Measurements from ENCODE around the gene SLC9A2.

DNA sequence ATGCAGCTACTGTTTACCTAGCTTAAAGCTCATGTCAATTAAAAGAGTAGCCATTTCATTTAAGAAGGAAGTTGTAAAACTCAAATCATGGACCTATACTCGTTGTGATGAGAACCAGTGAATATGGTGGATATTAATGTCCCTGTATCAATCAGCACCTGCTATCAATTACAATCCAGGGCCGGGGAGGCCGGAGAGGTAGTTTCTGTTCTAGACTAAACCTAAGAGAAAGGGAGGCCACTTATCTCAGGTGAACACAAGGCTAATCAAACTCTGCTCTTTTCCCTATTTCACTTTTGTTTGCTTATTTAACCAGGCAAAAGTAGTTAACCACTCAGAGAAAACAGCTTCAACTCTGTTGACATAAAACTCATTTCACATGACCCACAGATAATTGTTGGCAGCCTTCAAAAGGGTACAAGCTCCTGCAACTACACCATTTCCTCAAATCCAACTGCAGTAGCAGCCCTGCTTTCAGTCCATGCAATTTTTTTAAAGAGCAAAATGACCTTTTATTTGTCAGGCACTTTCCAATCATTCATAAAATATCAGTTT is 27.8 kb upstream of the SLC9A2 start:
- TF ChIP-seq, protein P1, sequence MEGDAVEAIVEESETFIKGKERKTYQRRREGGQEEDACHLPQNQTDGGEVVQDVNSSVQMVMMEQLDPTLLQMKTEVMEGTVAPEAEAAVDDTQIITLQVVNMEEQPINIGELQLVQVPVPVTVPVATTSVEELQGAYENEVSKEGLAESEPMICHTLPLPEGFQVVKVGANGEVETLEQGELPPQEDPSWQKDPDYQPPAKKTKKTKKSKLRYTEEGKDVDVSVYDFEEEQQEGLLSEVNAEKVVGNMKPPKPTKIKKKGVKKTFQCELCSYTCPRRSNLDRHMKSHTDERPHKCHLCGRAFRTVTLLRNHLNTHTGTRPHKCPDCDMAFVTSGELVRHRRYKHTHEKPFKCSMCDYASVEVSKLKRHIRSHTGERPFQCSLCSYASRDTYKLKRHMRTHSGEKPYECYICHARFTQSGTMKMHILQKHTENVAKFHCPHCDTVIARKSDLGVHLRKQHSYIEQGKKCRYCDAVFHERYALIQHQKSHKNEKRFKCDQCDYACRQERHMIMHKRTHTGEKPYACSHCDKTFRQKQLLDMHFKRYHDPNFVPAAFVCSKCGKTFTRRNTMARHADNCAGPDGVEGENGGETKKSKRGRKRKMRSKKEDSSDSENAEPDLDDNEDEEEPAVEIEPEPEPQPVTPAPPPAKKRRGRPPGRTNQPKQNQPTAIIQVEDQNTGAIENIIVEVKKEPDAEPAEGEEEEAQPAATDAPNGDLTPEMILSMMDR (IDR thresholded peaks at IDR 0.05 in 4 of 5, conservative IDR thresholded peaks at IDR 0.05 in 1 of 5): no peak
- no peak for TF ChIP-seq POLR2A (IDR thresholded peaks at IDR 0.05)

Measured in gastrocnemius medialis (tissue), 4 donors.